ENCODE results near the gene GGT5.
"Not testable (repeated sequence)": the region's sequence is repeated elsewhere in the genome, so short reads cannot be mapped to it uniquely, and the experiment has no call there.

Gene GGT5

GRCh38 chr22:24245030-24245431, at the start of gene GGT5:
Gene GGT5 (minus strand): TSS chr22:24245082. CDS start chr22:24244725, 357 bp downstream.
- not testable (repeated sequence) for DNase-seq (ENCODE audit: low spot score)

- not testable (repeated sequence) for DNase-seq (ENCODE audit: low spot score)
Observed at GRCh38 chr22:24292202-24292830, 47.4 kb upstream of the GGT5 start.

- no peak for DNase-seq (ENCODE audit: low spot score)
Observed at GRCh38 chr22:24291515-24292201, 46.8 kb upstream of the GGT5 start.

- DNase-seq (ENCODE audit: low spot score), result no peak
Observed at GRCh38 chr22:24290459-24290858, 45.6 kb upstream of the GGT5 start.

GRCh38 chr22:24289741-24290163, 44.9 kb upstream of the GGT5 start:
- no peak for DNase-seq (ENCODE audit: low spot score)

- no peak for DNase-seq (ENCODE audit: low spot score)
Observed at GRCh38 chr22:24289114-24289513, 44.2 kb upstream of the GGT5 start.

- not testable (repeated sequence) for DNase-seq (ENCODE audit: low spot score)
Observed at GRCh38 chr22:24287801-24288200, 42.9 kb upstream of the GGT5 start.

GRCh38 chr22:24287212-24287611, 42.3 kb upstream of the GGT5 start:
- not testable (repeated sequence) for DNase-seq (ENCODE audit: low spot score)

- no peak for DNase-seq (ENCODE audit: low spot score)
Observed at GRCh38 chr22:24285245-24285644, 40.4 kb upstream of the GGT5 start.

- DNase-seq (ENCODE audit: low spot score), result no peak
Observed at GRCh38 chr22:24284747-24285203, 39.9 kb upstream of the GGT5 start.

- no peak for DNase-seq (ENCODE audit: low spot score)
Observed at GRCh38 chr22:24282401-24282800, 37.5 kb upstream of the GGT5 start.

- not testable (repeated sequence) for DNase-seq (ENCODE audit: low spot score)
Observed at GRCh38 chr22:24280363-24280762, 35.5 kb upstream of the GGT5 start.

GRCh38 chr22:24274696-24275405, 30.0 kb upstream of the GGT5 start:
- DNase-seq (ENCODE audit: low spot score), result not testable (repeated sequence)

GRCh38 chr22:24273906-24274305, 29.0 kb upstream of the GGT5 start:
- not testable (repeated sequence) for DNase-seq (ENCODE audit: low spot score)

GRCh38 chr22:24273031-24273430, 28.1 kb upstream of the GGT5 start:
- DNase-seq (ENCODE audit: low spot score), result not testable (repeated sequence)

GRCh38 chr22:24271386-24271854, 26.5 kb upstream of the GGT5 start:
- no peak for DNase-seq (ENCODE audit: low spot score)

GRCh38 chr22:24270556-24271385, 25.9 kb upstream of the GGT5 start, which contains the start of gene SPECC1L:
Gene SPECC1L (plus strand): TSS chr22:24270831. CDS start chr22:24302232, 31,401 bp downstream.
- DNase-seq (ENCODE audit: low spot score), result peak; percentile 92

GRCh38 chr22:24266495-24266894, 21.6 kb upstream of the GGT5 start:
- not testable (repeated sequence) for DNase-seq (ENCODE audit: low spot score)

- DNase-seq (ENCODE audit: low spot score), result no peak
Observed at GRCh38 chr22:24265734-24266133, 20.9 kb upstream of the GGT5 start.

- not testable (repeated sequence) for DNase-seq (ENCODE audit: low spot score)
Observed at GRCh38 chr22:24264329-24264896, 19.5 kb upstream of the GGT5 start.

GRCh38 chr22:24263479-24263878, 18.6 kb upstream of the GGT5 start:
- DNase-seq (ENCODE audit: low spot score), result not testable (repeated sequence)
